HG03159 (cell line): ENCODE results near the gene GPR173.

Source experiments
- ATAC-seq: cut with Tn5 transposase; IDR thresholded peaks from one replicate; pipeline ENCODE4 v1.9.1; 2021; ENCODE audit warnings: mild to moderate bottlenecking, moderate library complexity; ENCODE audit not compliant: unreplicated experiment

GPR173 gene

DNA sequence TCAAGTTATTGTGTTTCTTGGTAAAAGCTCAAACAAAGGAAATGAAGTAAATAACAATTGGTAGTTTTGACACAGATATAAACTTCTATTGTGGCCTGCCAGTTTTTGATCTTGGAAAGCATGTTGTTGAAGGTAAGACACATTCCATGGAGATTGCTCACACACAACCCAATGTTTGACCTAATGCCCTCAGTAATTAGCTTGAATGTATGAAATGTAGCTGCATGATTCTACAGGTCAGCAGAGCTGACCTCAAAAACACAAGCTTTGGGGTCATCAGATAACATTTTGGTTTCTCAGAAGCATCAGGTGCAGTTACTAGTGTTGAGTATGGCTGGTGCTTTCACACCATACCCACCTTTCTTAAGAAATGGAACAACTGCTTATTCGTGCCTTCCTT is 16.5 kb downstream of the GPR173 start:
- ATAC-seq = no peak

DNA sequence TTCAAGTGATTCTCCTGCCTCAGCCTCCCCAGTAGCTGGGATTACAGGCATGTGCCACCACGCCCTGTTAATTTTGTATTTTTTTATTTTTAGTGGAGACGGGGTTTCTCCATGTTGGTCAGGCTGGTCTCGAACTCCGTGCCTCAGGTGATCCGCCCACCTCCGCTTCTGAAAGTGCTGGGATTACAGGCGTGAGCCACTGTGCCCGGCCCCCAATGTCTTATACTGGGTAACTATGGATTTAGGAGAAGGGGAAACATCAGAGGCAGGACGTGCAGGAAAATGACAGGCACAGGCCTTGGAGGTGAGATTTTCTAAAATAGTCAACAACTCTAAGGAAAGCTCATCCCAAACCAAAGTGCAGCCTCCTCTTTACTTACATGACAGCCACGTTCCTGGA is 22.5 kb downstream of the GPR173 start:
- no peak for ATAC-seq

GRCh38 chrX:53071604-53072417 is 23.2 kb downstream of the GPR173 start:
- peak; percentile 77 for ATAC-seq

DNA sequence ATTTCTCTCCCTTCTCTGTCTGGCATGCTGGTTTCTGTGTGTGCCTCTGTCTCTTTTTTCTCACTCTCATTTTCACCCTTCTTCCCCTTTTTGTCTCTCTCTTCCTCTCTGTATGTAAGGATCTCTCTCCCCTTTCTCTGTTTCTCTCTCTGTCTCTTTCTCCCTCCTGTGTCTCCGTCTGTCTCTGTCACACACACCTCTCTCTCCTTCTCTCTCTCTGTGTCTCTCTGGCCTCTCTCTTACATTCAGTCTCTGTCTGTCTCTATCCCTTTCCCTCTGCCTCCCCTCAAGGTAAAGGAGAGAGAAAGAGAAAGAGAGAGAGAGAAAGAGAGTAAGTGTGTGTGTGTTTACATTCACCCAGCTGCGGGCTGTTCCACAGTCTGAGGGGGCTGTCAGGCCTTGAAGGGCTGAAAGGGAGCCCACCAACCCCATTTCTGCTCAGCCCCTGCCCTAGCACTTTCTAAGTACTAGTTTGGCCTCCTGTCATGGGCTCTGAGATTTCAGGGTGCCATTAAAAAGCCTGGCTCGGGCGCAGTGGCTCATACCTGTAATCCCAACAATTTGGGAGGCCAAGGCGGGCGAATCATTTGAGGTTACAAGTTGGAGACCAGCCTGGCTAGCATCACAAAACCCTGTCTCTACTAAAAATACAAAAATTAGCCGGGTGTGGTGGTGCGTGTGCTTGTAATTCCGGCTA is 24.0 kb downstream of the GPR173 start:
- no peak for ATAC-seq

DNA sequence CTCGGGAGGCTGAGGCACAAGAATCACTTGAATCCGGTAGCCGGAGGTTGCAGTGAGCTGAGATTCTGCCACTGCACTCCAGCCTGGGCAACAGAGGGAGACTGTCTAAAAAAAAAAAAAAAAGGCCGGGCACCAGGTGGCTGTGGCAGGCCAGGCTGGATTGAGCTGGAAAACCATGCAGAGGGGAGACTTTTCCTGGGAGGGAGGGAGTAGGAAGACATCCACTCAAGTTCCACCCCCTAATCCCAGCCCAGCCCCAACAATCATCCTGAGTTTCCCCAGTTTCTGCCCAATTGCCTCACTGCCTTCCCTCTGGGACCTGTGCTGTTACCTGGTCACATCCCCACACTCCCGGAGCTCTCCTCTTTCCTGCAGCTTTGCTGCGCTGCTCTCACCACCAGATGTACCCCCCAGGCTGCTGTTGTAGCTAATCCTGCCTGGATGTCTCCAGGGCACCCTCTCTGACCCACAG is 24.6 kb downstream of the GPR173 start:
- ATAC-seq = no peak

GRCh38 chrX:53075011-53075410 is 26.4 kb downstream of the GPR173 start:
- ATAC-seq = no peak

DNA sequence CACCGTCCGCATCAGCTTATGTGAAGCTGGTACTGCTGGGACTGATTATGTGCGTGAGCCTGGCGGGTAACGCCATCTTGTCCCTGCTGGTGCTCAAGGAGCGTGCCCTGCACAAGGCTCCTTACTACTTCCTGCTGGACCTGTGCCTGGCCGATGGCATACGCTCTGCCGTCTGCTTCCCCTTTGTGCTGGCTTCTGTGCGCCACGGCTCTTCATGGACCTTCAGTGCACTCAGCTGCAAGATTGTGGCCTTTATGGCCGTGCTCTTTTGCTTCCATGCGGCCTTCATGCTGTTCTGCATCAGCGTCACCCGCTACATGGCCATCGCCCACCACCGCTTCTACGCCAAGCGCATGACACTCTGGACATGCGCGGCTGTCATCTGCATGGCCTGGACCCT is 28.1 kb downstream of the GPR173 start:
- no peak for ATAC-seq

DNA sequence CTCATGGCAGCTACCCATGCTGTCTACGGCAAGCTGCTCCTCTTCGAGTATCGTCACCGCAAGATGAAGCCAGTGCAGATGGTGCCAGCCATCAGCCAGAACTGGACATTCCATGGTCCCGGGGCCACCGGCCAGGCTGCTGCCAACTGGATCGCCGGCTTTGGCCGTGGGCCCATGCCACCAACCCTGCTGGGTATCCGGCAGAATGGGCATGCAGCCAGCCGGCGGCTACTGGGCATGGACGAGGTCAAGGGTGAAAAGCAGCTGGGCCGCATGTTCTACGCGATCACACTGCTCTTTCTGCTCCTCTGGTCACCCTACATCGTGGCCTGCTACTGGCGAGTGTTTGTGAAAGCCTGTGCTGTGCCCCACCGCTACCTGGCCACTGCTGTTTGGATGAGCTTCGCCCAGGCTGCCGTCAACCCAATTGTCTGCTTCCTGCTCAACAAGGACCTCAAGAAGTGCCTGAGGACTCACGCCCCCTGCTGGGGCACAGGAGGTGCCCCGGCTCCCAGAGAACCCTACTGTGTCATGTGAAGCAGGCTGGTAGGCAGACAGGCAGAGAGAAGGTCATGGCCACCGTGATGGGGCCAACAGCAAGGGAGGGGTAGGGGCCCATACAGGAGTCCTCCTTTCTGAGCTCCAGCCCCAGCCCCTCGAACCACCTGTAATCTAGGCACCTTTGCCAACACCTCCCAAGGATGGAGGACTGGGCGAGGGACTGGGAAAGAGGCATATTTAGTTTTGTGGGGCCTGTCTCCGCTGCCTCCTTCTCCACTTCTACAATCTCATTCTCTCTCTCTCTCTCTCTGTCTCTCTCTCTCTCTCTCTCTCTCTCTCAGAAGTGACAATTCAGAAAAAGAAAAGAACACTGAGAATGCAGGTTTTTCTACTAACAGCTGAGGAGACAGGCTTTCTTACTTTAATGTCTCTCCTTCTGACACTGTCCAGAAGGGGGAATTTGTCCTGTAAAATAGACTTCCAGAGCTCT is 28.9 kb downstream of the GPR173 start:
- no peak for ATAC-seq

DNA sequence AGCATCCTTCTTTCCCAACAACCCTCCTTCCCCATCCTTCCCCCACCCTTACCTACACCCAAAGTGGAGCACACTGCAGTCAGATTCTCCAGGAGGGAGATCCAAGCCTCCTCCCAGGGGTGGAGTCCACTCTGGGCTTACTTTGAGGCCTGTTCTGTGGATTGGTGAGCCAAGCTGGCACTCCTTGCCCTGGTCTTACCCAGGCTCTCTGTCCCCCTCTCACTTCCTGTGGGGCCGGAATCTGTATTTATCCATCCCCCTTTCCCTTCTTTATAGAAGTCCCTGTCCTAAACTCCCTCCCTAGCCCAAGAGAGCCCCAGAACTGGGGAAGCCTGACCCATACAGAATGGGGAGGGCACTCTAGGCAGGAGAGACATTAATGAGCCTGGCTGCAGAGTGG is 30.4 kb downstream of the GPR173 start:
- no peak for ATAC-seq

GRCh38 chrX:53080628-53081580 is 32.3 kb downstream of the GPR173 start:
- ATAC-seq = no peak

DNA sequence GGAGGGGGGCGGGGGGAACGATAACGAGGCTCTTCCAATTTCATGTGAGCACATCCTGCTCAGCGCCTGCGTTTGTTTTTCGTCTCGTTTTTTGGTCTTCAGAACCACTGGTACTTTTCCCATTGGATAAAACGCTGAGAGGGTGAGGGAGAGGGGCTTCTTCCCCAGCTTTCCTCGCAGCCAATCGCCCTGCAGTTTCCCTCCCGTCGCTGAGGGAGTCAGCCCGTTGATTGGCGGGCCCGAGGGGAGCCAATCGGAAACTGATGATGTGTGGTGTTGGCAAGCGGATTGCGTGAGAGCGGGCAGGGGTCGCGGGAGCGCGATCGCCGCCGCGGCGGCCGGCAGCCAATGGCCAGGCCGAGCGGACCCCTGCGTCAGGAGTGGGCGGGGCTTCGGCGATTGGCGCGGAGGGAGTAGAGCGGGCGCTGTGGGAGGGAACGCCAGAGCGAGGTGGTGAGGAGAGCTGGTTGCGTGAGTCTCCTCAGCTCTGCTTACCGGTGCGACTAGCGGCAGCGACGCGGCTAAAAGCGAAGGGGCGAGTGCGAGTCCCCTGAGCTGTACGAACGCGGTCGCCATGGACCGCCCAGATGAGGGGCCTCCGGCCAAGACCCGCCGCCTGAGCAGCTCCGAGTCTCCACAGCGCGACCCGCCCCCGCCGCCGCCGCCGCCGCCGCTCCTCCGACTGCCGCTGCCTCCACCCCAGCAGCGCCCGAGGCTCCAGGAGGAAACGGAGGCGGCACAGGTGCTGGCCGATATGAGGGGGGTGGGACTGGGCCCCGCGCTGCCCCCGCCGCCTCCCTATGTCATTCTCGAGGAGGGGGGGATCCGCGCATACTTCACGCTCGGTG is 33.6 kb downstream of the GPR173 start, which contains the start of gene TSPYL2:
Gene TSPYL2, plus strand, starts transcription at position 443 of the 848 bp plus-strand sequence. Its CDS starts 132 bp downstream, at position 575.
- peak; percentile 86 for ATAC-seq

GRCh38 chrX:53082773-53083616 is 34.4 kb downstream of the GPR173 start:
- no peak for ATAC-seq

DNA sequence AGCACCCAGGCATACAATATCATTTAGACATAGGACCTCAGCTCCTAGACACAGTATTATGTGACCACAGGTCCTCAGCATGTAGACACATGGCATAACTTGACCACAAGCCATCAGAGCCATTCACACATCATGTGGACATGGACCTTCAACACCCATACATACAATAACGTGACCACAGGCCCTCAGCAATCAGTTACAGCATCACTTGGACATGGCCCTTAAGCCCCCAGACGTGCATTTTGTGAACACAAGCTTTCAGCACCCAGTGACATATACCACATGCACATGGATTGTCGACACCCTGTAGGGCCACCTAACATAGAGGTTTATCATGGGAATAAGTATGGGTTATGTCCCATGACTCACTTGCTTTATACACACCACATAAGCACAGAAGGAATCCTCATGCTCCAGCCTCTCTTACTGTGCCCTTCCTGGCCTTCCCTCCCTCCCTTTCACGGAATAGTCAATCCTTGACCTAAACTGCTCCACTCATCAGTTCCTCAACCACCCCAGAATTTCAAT is 35.5 kb downstream of the GPR173 start:
- no peak for ATAC-seq

GRCh38 chrX:53084863-53085262 is 36.3 kb downstream of the GPR173 start:
- no peak for ATAC-seq

GRCh38 chrX:53085661-53086229 is 37.2 kb downstream of the GPR173 start:
- no peak for ATAC-seq

DNA sequence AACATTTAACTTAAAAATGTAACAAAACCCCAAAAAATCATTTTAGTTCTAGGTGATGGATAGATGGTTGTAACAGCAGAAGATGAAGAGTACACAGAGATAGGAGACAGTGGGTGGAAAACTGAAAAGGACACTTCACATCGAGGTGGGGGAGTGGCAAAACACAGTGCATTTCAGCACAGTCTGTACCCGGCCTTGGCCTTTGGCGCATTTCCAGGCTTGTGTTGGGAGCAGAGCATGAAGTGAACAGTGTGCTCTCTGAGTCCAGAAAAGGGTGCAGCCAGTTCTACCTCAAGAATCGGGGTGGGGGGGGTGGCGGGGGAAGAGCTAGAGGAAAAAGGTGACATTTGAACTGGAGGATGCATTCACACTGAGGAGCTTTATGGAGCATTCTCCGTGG is 37.9 kb downstream of the GPR173 start:
- no peak for ATAC-seq

DNA sequence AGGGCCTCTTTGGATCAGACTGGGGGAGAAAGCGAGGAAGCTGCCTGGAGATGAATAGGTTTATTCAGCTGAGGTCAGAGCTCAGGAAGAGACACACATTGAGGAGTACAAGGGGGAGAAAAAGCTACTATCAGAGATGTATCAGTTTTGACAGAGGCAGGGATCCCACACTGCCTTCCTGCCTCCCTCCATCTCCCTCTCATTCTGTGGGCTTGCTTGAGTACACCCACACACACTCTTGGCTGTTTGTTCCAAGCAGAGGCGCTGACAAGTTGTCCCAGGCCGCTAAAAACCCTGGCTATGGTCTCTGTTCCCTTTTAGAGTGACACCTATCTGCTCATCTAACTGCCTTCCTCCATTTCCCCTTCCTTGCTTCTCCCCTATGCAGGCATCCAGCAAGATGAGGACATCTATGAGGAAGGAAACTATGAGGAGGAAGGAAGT is 38.8 kb downstream of the GPR173 start:
- no peak for ATAC-seq
